Measurements from ENCODE around the gene FAM200A.

DNA sequence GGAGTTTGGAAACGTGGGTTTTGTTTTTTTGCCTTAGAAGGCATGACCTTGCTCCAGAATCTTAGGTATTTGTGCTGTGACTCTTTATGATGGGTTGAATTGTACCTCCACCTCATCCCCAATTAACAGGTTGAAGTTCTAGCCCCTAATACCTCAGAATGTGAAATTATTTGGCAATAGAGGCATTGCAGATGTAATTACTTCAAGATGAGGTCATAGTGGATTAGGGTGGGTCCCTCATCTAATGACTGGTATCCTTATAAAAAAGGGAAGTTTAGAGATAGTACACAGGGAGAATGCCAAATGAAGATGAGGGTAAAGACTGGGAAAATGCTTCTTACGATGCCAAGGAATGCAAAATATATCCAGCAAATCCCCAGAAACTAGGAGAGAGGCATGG lies 3.0 kb upstream of the FAM200A start:
- TF ChIP-seq, protein P1, sequence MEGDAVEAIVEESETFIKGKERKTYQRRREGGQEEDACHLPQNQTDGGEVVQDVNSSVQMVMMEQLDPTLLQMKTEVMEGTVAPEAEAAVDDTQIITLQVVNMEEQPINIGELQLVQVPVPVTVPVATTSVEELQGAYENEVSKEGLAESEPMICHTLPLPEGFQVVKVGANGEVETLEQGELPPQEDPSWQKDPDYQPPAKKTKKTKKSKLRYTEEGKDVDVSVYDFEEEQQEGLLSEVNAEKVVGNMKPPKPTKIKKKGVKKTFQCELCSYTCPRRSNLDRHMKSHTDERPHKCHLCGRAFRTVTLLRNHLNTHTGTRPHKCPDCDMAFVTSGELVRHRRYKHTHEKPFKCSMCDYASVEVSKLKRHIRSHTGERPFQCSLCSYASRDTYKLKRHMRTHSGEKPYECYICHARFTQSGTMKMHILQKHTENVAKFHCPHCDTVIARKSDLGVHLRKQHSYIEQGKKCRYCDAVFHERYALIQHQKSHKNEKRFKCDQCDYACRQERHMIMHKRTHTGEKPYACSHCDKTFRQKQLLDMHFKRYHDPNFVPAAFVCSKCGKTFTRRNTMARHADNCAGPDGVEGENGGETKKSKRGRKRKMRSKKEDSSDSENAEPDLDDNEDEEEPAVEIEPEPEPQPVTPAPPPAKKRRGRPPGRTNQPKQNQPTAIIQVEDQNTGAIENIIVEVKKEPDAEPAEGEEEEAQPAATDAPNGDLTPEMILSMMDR (conservative IDR thresholded peaks at IDR 0.05 in 1 of 2, IDR thresholded peaks at IDR 0.05 in 1 of 2; ENCODE audit: low read depth in 1 of 2, low read length in 2 of 2) = no peak
- no peak for TF ChIP-seq EZH2 (IDR thresholded peaks at IDR 0.05; ENCODE audit: low read length, missing control alignments)
